HG03565 (cell line): ENCODE results near the gene STX17.
"Not testable (repeated sequence)": the region's sequence is repeated elsewhere in the genome, so short reads cannot be mapped to it uniquely, and the experiment has no call there.

Source experiments
- ATAC-seq: cut with Tn5 transposase; IDR thresholded peaks from one replicate; pipeline ENCODE4 v1.9.1; 2021; ENCODE audit warnings: mild to moderate bottlenecking, moderate library complexity; ENCODE audit not compliant: unreplicated experiment

Gene STX17

DNA sequence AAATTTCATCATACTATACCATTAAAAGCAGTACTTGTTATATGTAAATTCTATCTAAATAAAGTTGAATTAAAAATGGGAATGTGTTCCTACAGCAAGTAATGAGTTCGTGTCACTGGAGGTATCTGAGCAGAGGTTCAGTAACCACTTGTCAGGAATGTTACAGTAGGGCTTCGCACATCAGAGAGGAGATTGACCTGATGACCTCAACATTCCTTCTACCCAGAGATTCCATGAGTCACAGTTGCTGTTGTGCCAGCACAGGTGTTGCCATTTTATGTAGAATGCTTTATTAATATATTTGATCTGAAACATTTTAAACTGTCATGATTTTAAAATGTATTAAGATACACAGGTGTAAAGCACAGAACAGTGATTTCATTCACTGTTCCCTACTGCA lies 60.3 kb downstream of the STX17 start:
- ATAC-seq, result no peak

DNA sequence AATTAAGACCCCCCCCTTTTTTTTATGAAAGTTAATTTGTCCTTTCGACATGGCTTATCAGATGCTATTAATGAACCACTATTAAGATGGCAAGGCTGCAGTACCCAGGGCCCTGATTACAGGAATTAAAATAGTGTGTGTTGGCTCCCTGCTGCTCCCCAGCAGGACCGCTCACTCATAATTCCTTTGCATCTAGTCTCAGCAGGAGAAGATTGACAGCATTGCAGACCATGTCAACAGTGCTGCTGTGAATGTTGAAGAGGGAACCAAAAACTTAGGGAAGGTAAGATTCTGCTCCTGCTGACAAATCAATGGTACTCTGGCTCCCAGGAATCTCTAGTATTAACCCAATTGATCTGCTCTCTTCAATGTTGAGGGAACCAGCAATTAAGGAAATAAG lies 61.0 kb downstream of the STX17 start:
- ATAC-seq, result no peak

GRCh38 chr9:99970481-99970880 lies 64.0 kb downstream of the STX17 start:
- no peak for ATAC-seq

- no peak for ATAC-seq
Observed at GRCh38 chr9:99971410-99971809, 65.0 kb downstream of the STX17 start.

DNA sequence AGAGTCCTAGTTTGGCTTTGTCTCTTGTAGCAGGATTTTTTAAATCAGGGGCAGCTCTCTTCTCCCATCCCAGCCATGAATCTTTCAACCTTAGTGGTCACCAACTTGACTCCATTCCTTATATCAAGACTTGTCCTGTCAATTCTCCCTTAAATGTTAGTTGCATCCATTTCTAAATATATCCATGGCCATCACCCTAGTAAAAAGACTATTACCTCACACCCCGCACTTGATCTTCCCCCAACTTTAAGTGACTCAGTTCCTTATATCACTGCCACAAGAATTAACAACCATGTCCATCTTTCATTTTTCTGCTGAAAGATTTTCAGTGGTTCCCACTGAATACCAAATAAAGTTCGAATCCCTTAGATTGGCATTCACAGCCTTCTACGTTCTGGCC lies 67.0 kb downstream of the STX17 start:
- ATAC-seq, result no peak

GRCh38 chr9:99977033-99977792 lies 70.8 kb downstream of the STX17 start:
- ATAC-seq, result no peak

DNA sequence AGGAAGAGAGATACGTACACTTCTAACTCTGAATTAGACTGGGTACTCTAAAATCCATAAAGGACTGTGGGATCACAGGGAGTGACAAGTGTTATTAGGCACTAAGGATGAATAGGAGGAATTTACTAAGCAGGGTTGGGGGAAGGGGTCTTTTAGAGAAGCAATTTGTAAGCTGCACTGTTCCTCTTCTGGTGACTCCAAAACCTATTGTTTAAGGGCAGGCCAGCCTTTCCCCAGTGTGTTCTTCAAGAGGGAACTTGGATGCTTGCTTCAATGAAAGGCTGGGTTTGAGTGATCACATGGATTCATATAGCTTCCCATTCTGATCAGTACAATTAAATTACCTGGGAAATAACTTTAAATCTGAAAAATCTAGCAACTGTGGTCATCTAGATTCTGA lies 71.8 kb downstream of the STX17 start:
- no peak for ATAC-seq

GRCh38 chr9:99980598-99980997 lies 74.1 kb downstream of the STX17 start:
- ATAC-seq, result no peak

DNA sequence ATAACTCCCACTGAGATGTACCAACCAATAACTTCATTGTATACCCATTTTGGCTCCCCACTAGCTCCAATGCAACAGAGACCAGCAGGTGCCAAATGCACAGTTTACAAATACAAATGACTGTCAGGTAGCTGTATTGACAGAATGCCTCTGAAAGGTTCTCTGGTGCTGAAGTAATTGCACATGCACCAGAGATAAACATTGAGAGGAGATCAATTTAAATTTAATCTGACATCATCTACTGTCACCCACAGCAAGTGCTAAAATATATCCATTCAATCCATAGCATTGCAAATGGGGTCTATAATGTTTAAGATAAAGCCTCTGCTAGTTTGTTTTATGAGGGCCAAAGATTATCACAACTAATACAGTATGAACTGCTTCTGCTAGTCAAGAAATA lies 80.2 kb downstream of the STX17 start:
- ATAC-seq, result no peak

GRCh38 chr9:99990508-99990907 lies 84.1 kb downstream of the STX17 start:
- ATAC-seq, result not testable (repeated sequence)

GRCh38 chr9:99998266-99998665 lies 91.8 kb downstream of the STX17 start:
- no peak for ATAC-seq

GRCh38 chr9:99998866-99999265 lies 92.4 kb downstream of the STX17 start:
- no peak for ATAC-seq

DNA sequence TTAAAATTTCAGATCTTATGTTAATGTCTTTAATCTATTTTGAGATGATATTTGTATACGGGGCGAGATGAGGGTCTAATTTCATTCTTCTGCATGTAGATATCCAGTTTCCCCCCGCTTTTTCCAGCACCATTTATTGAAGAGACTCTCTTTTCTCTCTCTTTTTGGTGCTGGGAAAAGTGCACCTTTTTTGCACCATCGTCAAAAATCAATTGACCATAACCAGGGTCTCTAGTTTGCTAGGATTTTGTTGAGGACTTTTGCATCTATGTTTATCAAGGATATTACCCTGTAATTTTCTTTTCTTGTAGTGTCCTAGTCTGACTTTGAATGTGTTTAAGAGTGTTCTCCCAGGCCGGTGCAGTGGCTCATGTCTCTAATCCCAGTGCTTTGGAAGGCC lies 93.3 kb downstream of the STX17 start:
- no peak for ATAC-seq

- ATAC-seq, result no peak
Observed at GRCh38 chr9:100011062-100011681, 104.7 kb downstream of the STX17 start.

DNA sequence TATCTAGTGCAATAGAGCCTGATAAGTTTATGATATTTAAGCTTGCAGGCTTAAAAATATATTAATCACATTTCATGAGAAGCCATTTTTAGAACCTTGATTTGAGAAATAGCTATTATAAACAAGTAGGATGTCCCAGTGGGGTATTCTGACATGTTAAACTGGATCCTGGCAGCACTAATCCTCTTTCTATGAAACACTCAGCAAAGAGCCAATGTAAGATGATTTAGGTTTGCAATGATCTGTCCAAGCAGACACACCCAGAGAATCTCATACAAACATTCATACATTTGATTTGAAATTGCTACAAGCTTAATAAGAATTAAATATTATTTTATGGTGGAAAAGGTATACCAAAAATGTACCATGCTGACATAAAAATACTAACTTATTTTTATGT lies 105.8 kb downstream of the STX17 start:
- no peak for ATAC-seq

DNA sequence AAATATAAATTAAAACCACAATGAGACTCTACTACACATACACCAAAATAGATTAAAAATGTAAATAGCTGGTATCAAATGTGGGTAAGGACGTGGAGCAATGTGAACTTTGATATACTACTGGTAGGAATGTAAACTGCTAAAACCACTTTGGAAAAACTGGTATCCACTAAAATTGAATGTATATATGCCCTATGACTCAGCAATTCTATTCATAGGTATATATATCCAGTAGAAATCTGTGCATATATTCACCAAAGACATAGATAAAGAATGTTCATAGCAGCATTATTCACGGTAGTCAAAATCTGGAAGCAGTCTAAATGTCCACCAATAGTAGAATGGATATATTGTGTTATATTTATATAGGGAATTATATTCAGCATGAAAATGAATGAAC lies 107.1 kb downstream of the STX17 start:
- no peak for ATAC-seq

- no peak for ATAC-seq
Observed at GRCh38 chr9:100014846-100015245, 108.4 kb downstream of the STX17 start.

DNA sequence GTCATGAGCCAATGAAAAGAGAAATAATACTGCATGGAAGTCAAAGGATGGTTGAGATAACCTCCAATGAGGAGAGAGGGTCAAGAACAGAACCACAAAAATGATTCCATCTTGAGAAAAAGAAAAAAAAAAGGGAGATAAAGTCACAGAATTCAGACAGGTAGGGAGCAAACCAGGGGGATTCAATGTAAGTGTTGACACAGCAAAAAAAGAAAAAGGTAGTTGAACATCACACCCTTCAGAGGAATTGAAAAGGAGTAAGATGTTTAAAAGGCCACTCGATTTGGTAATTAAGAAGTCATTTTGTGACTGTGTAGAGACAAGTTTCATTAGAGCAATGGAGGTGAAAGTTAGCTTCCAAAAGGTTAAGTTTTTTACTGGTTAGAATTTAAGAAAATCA lies 113.1 kb downstream of the STX17 start:
- ATAC-seq, result no peak
